HL-60 (cell line): ENCODE results near the gene NUDT14.

Experiments
- DNase-seq, 2 experiments: peaks; one replicate each; pipeline ENCODE4 v3.0.0-alpha.2; 2010 to 2020; ENCODE audit warnings: low read depth in 1 of 2, low spot score in 1 of 2
- H3K27ac ChIP-seq: fragments of 250-450 bp; sonication (Bioruptor Pico); replicated peaks from 2 replicates; pipeline ENCODE4 v1.5.1; 2020; ENCODE audit warnings: mild to moderate bottlenecking, moderate library complexity
- H3K27me3 ChIP-seq: fragments of 250-450 bp; sonication (Bioruptor Pico); 2 replicates; pipeline ENCODE4 v1.5.1; 2021; ENCODE audit warnings: mild to moderate bottlenecking, moderate library complexity; ENCODE audit not compliant: insufficient read depth, poor library complexity, severe bottlenecking
- H3K4me3 ChIP-seq: replicated peaks from 2 replicates; pipeline ENCODE4 v1.5.1; 2011; ENCODE audit warnings: mild to moderate bottlenecking, control low read depth, low read length; ENCODE audit not compliant: insufficient read depth
- GABPA ChIP-seq: IDR thresholded peaks from 2 replicates; pipeline ENCODE4 v1.6.1; 2012; ENCODE audit warnings: low read depth
- POLR2AphosphoS5 ChIP-seq: IDR thresholded peaks from 2 replicates; pipeline ENCODE4 v1.6.1; 2012; ENCODE audit warnings: low read depth
- SPI1 ChIP-seq: IDR thresholded peaks from 2 replicates; pipeline ENCODE4 v1.6.1; 2012; ENCODE audit warnings: low read depth, mild to moderate bottlenecking, borderline replicate concordance
- TF ChIP-seq, protein P1 (sequence below): IDR thresholded peaks from one replicate; pipeline ENCODE4 v1.5.1; 2011; ENCODE audit warnings: low read length, control low read depth, inconsistent platforms; ENCODE audit not compliant: insufficient read depth
- TF ChIP-seq, protein P2 (sequence below): IDR thresholded peaks from 2 replicates; pipeline ENCODE4 v1.6.1; 2012; ENCODE audit warnings: low read depth; ENCODE audit not compliant: insufficient replicate concordance

The NUDT14 gene

DNA sequence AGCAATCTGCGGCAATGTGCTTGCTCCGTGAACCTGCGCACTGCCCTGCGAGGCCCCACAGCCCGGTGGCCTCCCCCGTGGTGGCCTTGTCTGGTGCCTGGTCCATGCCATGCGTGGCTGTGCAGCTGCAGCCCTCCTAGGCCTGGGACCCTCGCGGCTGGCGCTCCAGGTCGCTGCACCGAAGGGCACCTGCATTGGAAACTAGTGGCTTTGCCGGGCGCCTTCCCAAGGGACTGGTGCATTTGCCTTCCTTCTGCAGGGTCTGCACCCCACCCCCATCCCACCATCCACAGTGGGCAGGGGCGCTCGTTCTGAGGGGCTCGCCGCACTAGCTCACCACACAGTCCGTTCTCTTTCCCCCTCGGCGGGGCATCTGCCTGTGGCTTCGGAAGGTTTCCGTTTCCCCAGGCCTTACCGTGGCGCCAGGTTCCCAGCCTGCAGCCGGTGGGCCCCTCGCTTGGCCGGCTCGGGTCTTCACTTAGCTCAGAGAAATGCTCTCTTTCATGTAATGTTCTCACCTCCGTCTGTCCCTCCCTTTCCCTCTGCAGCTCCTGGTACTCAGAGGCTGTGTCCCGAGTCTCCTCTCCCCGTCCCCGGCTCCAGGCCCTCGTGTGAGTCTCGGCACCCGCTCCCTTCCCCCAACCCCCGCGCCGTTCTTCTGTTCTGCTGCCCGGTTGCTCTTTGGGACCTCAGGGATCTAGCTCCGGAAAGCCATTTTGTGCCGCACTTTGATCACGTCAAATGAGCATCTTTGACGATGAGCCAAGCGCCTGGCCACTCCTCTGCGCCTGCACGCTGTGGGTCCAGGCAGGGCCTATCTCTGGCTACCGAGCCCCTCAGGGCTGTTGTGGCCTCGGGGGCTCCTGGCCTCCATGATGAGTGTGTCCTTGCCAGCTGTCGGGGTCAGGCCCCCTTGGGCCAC is 44.5 kb downstream of the NUDT14 start:
- Histone ChIP-seq H3K4me3 (no peak overlapping the region), H3K27ac (no peak overlapping the region), H3K27me3 (no peaks in the 10 kb centered on the region)
- TF ChIP-seq, protein P1, sequence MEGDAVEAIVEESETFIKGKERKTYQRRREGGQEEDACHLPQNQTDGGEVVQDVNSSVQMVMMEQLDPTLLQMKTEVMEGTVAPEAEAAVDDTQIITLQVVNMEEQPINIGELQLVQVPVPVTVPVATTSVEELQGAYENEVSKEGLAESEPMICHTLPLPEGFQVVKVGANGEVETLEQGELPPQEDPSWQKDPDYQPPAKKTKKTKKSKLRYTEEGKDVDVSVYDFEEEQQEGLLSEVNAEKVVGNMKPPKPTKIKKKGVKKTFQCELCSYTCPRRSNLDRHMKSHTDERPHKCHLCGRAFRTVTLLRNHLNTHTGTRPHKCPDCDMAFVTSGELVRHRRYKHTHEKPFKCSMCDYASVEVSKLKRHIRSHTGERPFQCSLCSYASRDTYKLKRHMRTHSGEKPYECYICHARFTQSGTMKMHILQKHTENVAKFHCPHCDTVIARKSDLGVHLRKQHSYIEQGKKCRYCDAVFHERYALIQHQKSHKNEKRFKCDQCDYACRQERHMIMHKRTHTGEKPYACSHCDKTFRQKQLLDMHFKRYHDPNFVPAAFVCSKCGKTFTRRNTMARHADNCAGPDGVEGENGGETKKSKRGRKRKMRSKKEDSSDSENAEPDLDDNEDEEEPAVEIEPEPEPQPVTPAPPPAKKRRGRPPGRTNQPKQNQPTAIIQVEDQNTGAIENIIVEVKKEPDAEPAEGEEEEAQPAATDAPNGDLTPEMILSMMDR = no peak
- TF ChIP-seq, protein P2, sequence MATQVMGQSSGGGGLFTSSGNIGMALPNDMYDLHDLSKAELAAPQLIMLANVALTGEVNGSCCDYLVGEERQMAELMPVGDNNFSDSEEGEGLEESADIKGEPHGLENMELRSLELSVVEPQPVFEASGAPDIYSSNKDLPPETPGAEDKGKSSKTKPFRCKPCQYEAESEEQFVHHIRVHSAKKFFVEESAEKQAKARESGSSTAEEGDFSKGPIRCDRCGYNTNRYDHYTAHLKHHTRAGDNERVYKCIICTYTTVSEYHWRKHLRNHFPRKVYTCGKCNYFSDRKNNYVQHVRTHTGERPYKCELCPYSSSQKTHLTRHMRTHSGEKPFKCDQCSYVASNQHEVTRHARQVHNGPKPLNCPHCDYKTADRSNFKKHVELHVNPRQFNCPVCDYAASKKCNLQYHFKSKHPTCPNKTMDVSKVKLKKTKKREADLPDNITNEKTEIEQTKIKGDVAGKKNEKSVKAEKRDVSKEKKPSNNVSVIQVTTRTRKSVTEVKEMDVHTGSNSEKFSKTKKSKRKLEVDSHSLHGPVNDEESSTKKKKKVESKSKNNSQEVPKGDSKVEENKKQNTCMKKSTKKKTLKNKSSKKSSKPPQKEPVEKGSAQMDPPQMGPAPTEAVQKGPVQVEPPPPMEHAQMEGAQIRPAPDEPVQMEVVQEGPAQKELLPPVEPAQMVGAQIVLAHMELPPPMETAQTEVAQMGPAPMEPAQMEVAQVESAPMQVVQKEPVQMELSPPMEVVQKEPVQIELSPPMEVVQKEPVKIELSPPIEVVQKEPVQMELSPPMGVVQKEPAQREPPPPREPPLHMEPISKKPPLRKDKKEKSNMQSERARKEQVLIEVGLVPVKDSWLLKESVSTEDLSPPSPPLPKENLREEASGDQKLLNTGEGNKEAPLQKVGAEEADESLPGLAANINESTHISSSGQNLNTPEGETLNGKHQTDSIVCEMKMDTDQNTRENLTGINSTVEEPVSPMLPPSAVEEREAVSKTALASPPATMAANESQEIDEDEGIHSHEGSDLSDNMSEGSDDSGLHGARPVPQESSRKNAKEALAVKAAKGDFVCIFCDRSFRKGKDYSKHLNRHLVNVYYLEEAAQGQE = no peak
- TF ChIP-seq GABPA = no peak
- TF ChIP-seq POLR2AphosphoS5 = no peak
- TF ChIP-seq SPI1 = no peak
- DNase-seq = no peak

DNA sequence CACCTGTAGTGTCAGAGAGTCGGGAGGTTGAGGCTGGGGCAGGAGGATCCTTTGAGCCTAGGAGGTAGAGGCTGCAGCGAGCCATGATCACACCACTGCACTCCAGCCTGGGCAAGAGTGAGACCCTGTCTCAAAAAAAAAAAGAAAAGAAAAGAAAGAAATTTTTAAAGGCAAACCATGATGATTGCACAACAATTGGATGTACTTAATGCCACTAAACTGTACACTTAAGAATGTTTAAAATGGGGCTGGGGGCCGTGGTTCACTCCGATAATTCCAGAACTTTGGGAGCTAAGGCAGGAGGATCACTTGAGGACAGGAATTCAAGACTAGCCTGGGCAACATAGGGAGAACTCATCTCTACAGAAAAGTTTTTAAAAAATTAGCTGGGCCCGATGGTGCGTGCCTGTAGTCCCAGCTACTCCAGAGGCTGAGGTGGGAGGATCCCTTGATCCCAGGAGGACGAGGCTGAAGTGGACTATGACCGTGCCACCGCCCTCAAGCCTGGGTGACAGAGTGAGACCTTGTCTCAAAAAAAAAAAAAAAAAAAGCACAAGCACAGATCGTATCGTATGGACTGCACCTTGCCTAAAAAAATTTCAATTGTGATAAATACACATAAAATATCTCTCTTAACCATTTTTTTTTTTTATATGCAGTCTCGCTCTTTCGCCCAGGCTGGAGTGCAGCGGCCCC is 45.3 kb downstream of the NUDT14 start:
- no peak overlapping the region for H3K4me3 ChIP-seq
- no peak for DNase-seq
- no peaks in the 10 kb centered on the region for H3K27me3 ChIP-seq
- TF ChIP-seq SPI1 (no peak), POLR2AphosphoS5 (no peak), GABPA (no peak)
- TF ChIP-seq, protein P1 = no peak
- TF ChIP-seq, protein P2 = no peak
- no peak overlapping the region for H3K27ac ChIP-seq

DNA sequence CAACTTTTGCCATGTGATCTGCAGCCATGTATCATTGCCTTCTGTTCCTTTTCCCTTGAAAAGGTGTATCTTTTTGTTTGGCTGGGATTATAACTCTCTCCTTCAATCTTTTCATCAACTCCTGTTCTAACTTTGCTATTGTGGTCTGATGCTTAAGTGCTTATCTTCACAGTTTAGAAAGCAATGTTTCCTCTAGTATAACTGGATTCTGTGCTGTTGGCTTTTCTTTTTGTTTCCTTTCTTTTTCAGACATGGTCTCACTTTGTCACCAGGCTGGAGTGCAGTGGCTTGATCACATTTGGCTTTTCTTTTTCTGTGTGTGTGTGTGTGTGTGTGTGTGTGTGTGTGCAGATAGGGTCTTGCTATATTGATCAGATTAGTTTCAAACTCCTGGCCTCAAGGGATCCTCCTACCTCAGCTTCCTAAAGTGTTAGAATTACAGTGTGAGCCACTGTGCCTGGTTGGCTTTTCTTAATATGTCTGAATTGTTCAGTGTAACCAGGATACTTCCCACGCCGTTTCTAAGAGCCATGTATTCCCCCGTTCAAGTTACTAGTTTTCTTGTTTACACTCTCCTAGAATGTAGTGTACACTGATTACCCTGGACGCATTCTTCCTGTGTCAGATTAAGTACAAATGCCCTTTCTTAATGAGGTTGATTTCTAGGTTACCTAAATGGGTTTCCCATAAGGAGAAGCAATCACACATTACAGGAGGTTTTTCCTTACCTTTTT is 48.0 kb downstream of the NUDT14 start:
- Histone ChIP-seq H3K4me3 (no peak overlapping the region), H3K27ac (no peak overlapping the region), H3K27me3 (no peaks in the 10 kb centered on the region)
- no peak for DNase-seq
- TF ChIP-seq POLR2AphosphoS5 (no peak), GABPA (no peak), SPI1 (no peak)
- TF ChIP-seq, protein P2 = no peak
- TF ChIP-seq, protein P1 = no peak
